Muscle layer of duodenum (tissue), 2 donors: ENCODE measurements around the gene STPG4.

Experiments used
- H3K27ac ChIP-seq: one replicate; pipeline ENCODE4 v1.7.0; 2013; ENCODE audit warnings: mild to moderate bottlenecking, low read length
- H3K27me3 ChIP-seq: one replicate; pipeline ENCODE4 v1.7.0; 2013; ENCODE audit warnings: low read depth, mild to moderate bottlenecking, control low read depth, low read length
- H3K36me3 ChIP-seq, 2 donors: one replicate each; pipeline ENCODE4 v1.7.0; 2013; ENCODE audit warnings: low read length in 2 of 2, control low read depth in 1 of 2, mild to moderate bottlenecking in 1 of 2; ENCODE audit not compliant: insufficient read depth in 2 of 2, control insufficient read depth in 1 of 2
- H3K4me1 ChIP-seq, 2 donors: one replicate each; pipeline ENCODE4 v1.7.0; 2013; ENCODE audit warnings: low read length in 2 of 2, mild to moderate bottlenecking in 2 of 2, control low read depth in 1 of 2, moderate library complexity in 1 of 2; ENCODE audit not compliant: insufficient read depth in 2 of 2, control insufficient read depth in 1 of 2
- H3K4me3 ChIP-seq, 2 donors: one replicate each; pipeline ENCODE4 v1.7.0; 2013; ENCODE audit warnings: low read length in 2 of 2, low read depth in 1 of 2, mild to moderate bottlenecking in 1 of 2
- H3K9me3 ChIP-seq, 2 donors: one replicate each; pipeline ENCODE4 v1.7.0; 2013; ENCODE audit warnings: low read length in 2 of 2, control low read depth in 1 of 2, mild to moderate bottlenecking in 1 of 2; ENCODE audit not compliant: control insufficient read depth in 1 of 2
- donor health status: healthy.

The STPG4 gene

DNA sequence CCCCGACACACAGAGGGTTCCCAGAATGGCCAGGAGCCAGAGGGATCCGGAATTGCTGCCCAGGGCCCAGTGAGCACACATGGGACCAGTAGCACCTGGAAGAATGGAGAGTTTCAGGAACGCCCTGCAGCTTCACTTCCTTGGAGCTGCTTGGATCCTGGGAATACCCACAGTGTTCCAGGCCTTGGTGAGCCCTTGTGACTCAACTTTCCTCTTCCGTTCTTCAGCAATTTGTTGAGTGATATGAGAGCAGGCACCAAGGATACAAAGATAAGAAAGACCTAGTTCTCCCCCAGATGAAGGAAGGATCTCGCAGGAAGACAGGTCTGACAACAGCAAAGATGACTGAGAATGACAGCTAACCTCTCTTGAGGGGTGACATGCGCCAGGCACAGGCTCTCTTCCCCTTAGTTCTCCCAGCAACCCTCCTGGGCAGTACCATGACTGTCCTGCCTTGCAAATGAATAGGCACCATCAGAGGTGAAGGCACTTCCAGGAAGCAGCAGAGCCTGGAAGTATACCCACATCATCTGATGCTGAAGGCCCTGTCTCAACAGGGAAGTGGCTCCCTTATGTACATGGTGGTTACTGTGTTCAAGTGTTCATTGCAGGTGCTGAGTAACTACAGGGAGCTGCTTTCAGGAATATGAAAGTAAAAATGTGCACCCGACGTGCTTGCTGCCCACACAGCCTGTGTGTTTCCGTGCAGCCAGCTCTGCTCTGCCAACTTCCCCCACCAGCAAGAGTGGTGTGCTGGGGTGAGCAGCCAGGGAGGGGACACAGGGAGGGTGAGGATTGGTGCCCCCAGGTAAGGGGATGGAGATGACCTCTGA is 116.2 kb downstream of the STPG4 start:
- Histone ChIP-seq H3K27me3 (no peaks in the 10 kb centered on the region), H3K36me3 (peaks cover 0 to 8% of the 10 kb centered on the region in 2 donors), H3K4me3 (no peak overlapping the region), H3K9me3 (no peaks in the 10 kb centered on the region), H3K4me1 (peaks cover 46 to 78% of the 10 kb centered on the region in 2 donors), H3K27ac (peak overlapping the region; percentile 85)

DNA sequence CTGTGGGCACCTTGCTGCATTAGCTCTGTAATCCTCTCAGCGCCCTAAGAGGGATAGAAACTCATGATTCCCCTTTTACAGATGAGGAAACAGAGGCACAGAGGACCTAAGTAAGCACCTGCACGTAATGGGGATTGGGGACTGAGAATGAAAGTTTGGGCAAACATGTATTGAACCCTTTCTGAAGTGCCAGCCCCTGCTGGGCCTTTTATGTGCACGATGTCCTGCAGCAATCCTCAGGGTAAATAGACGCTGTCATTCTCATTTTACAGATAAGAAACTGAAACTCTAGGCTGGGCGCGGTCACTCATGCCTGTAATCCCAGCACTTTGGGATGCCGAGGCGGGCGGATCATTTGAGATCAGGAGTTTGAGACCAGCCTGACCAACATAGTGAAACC is 117.4 kb downstream of the STPG4 start:
- peaks cover 0 to 8% of the 10 kb centered on the region in 2 donors for H3K36me3 ChIP-seq
- H3K9me3 ChIP-seq, result no peaks in the 10 kb centered on the region
- H3K27ac ChIP-seq, result no peak overlapping the region
- H3K4me1 ChIP-seq, result peaks cover 50 to 79% of the 10 kb centered on the region in 2 donors
- H3K27me3 ChIP-seq, result no peaks in the 10 kb centered on the region
- no peak overlapping the region for H3K4me3 ChIP-seq
